ENCODE data around the gene AFF2. TPM values are rescaled to one million over a fixed set of nuclear protein-coding genes. Genes with fewer than 3 reads are reported as not detected.

The AFF2 gene
- total RNA-seq, 1 experiment from 2014 or later: 0.13 TPM

- H3K4me1 ChIP-seq (replicated peaks): no peaks in the 10 kb centered on the region
- no peak for DNase-seq (ENCODE audit: low read depth in 1 of 2, low spot score in 2 of 2)
- no peak overlapping the region for H3K27ac ChIP-seq
- H3K27me3 ChIP-seq (replicated peaks): no peaks in the 10 kb centered on the region
- no peaks in the 10 kb centered on the region for H3K9me3 ChIP-seq (replicated peaks)
- H3K36me3 ChIP-seq: no peaks in the 10 kb centered on the region
- no peak overlapping the region for H3K4me3 ChIP-seq
Measured at GRCh38 chrX:148512453-148512852, 12.0 kb downstream of the AFF2 start.

- no peaks in the 10 kb centered on the region for H3K9me3 ChIP-seq (replicated peaks)
- no peaks in the 10 kb centered on the region for H3K36me3 ChIP-seq
Measured at GRCh38 chrX:148513661-148514060, 13.2 kb downstream of the AFF2 start.

GRCh38 chrX:148517176-148517575 is 16.8 kb downstream of the AFF2 start:
- Histone ChIP-seq H3K4me1 (replicated peaks) (no peaks in the 10 kb centered on the region), H3K9me3 (replicated peaks) (no peaks in the 10 kb centered on the region), H3K27me3 (replicated peaks) (no peaks in the 10 kb centered on the region), H3K27ac (no peak overlapping the region), H3K4me3 (no peak overlapping the region), H3K36me3 (no peaks in the 10 kb centered on the region)
- DNase-seq (ENCODE audit: low read depth in 1 of 2, low spot score in 2 of 2): no peak

More at GRCh38 chrX:148513661-148514060, 13.2 kb downstream of the AFF2 start:
- H3K27me3 ChIP-seq (replicated peaks): no peaks in the 10 kb centered on the region
- H3K4me1 ChIP-seq (replicated peaks): no peaks in the 10 kb centered on the region
- DNase-seq (ENCODE audit: low read depth in 1 of 2, low spot score in 2 of 2): no peak
- no peak overlapping the region for H3K4me3 ChIP-seq
- no peak overlapping the region for H3K27ac ChIP-seq

GRCh38 chrX:148522006-148522405 is 21.6 kb downstream of the AFF2 start:
- Histone ChIP-seq H3K27me3 (replicated peaks) (no peaks in the 10 kb centered on the region), H3K27ac (no peak overlapping the region), H3K9me3 (replicated peaks) (no peaks in the 10 kb centered on the region), H3K36me3 (no peaks in the 10 kb centered on the region), H3K4me1 (replicated peaks) (no peaks in the 10 kb centered on the region), H3K4me3 (no peak overlapping the region)
- no peak for DNase-seq (ENCODE audit: low read depth in 1 of 2, low spot score in 2 of 2)

- Histone ChIP-seq H3K4me1 (replicated peaks) (no peaks in the 10 kb centered on the region), H3K36me3 (no peaks in the 10 kb centered on the region), H3K27me3 (replicated peaks) (no peaks in the 10 kb centered on the region), H3K27ac (no peak overlapping the region), H3K4me3 (no peak overlapping the region), H3K9me3 (replicated peaks) (no peaks in the 10 kb centered on the region)
- no peak for DNase-seq (ENCODE audit: low read depth in 1 of 2, low spot score in 2 of 2)
Measured at GRCh38 chrX:148523303-148524080, 23.1 kb downstream of the AFF2 start.

GRCh38 chrX:148530464-148531077 is 30.2 kb downstream of the AFF2 start:
- no peak overlapping the region for H3K4me3 ChIP-seq
- no peak for DNase-seq (ENCODE audit: low read depth in 1 of 2, low spot score in 2 of 2)

GRCh38 chrX:148534291-148534690 is 33.9 kb downstream of the AFF2 start:
- H3K27me3 ChIP-seq (replicated peaks): no peaks in the 10 kb centered on the region
- H3K4me3 ChIP-seq: no peak overlapping the region
- no peak for DNase-seq (ENCODE audit: low read depth in 1 of 2, low spot score in 2 of 2)
- no peaks in the 10 kb centered on the region for H3K9me3 ChIP-seq (replicated peaks)
- H3K27ac ChIP-seq: no peak overlapping the region
- H3K4me1 ChIP-seq (replicated peaks): peaks cover 8% of the 10 kb centered on the region; the same call in 1 of the 2 replicates
- no peaks in the 10 kb centered on the region for H3K36me3 ChIP-seq

More at GRCh38 chrX:148530464-148531077, 30.2 kb downstream of the AFF2 start:
- Histone ChIP-seq H3K4me1 (replicated peaks) (no peaks in the 10 kb centered on the region), H3K27ac (no peak overlapping the region), H3K27me3 (replicated peaks) (no peaks in the 10 kb centered on the region), H3K9me3 (replicated peaks) (no peaks in the 10 kb centered on the region), H3K36me3 (no peaks in the 10 kb centered on the region)

- peaks cover 8% of the 10 kb centered on the region; the same call in 1 of the 2 replicates for H3K4me1 ChIP-seq (replicated peaks)
- H3K36me3 ChIP-seq: no peaks in the 10 kb centered on the region
- DNase-seq (ENCODE audit: low read depth in 1 of 2, low spot score in 2 of 2): no peak
- H3K27me3 ChIP-seq (replicated peaks): no peaks in the 10 kb centered on the region
- H3K27ac ChIP-seq: no peak overlapping the region
- no peaks in the 10 kb centered on the region for H3K9me3 ChIP-seq (replicated peaks)
- H3K4me3 ChIP-seq: no peak overlapping the region
Measured at GRCh38 chrX:148535639-148536038, 35.2 kb downstream of the AFF2 start.

- Histone ChIP-seq H3K9me3 (replicated peaks) (no peaks in the 10 kb centered on the region), H3K4me1 (replicated peaks) (peaks cover 8% of the 10 kb centered on the region; the same call in 1 of the 2 replicates), H3K27ac (no peak overlapping the region), H3K4me3 (no peak overlapping the region), H3K27me3 (replicated peaks) (no peaks in the 10 kb centered on the region), H3K36me3 (no peaks in the 10 kb centered on the region)
- peak in 1 of 2 experiments; percentile 3 for DNase-seq (ENCODE audit: low read depth in 1 of 2, low spot score in 2 of 2)
Measured at GRCh38 chrX:148536961-148537360, 36.5 kb downstream of the AFF2 start.

GRCh38 chrX:148537556-148538182 is 37.3 kb downstream of the AFF2 start:
- no peaks in the 10 kb centered on the region for H3K27me3 ChIP-seq (replicated peaks)
- peaks cover 8% of the 10 kb centered on the region; the same call in 1 of the 2 replicates for H3K4me1 ChIP-seq (replicated peaks)
- H3K27ac ChIP-seq: no peak overlapping the region
- H3K4me3 ChIP-seq: no peak overlapping the region
- H3K9me3 ChIP-seq (replicated peaks): no peaks in the 10 kb centered on the region
- DNase-seq (ENCODE audit: low read depth in 1 of 2, low spot score in 2 of 2): no peak
- H3K36me3 ChIP-seq: no peaks in the 10 kb centered on the region

GRCh38 chrX:148538582-148538981 is 38.2 kb downstream of the AFF2 start:
- no peaks in the 10 kb centered on the region for H3K9me3 ChIP-seq (replicated peaks)
- no peak overlapping the region for H3K4me3 ChIP-seq
- no peak for DNase-seq (ENCODE audit: low read depth in 1 of 2, low spot score in 2 of 2)
- peaks cover 8% of the 10 kb centered on the region; the same call in 1 of the 2 replicates for H3K4me1 ChIP-seq (replicated peaks)
- H3K27me3 ChIP-seq (replicated peaks): no peaks in the 10 kb centered on the region
- H3K36me3 ChIP-seq: no peaks in the 10 kb centered on the region
- no peak overlapping the region for H3K27ac ChIP-seq

GRCh38 chrX:148540114-148540513 is 39.7 kb downstream of the AFF2 start:
- Histone ChIP-seq H3K9me3 (replicated peaks) (no peaks in the 10 kb centered on the region), H3K36me3 (no peaks in the 10 kb centered on the region), H3K27me3 (replicated peaks) (no peaks in the 10 kb centered on the region), H3K4me3 (no peak overlapping the region), H3K27ac (no peak overlapping the region), H3K4me1 (replicated peaks) (peaks cover 8% of the 10 kb centered on the region; the same call in 1 of the 2 replicates)
- no peak for DNase-seq (ENCODE audit: low read depth in 1 of 2, low spot score in 2 of 2)

- Histone ChIP-seq H3K9me3 (replicated peaks) (no peaks in the 10 kb centered on the region), H3K27me3 (replicated peaks) (no peaks in the 10 kb centered on the region), H3K27ac (no peak overlapping the region), H3K4me1 (replicated peaks) (peaks cover 8% of the 10 kb centered on the region; the same call in 1 of the 2 replicates), H3K4me3 (no peak overlapping the region), H3K36me3 (no peaks in the 10 kb centered on the region)
- no peak for DNase-seq (ENCODE audit: low read depth in 1 of 2, low spot score in 2 of 2)
Measured at GRCh38 chrX:148540671-148541583, 40.5 kb downstream of the AFF2 start.
